ENCODE results near the gene MPPED2.

The MPPED2 gene

DNA sequence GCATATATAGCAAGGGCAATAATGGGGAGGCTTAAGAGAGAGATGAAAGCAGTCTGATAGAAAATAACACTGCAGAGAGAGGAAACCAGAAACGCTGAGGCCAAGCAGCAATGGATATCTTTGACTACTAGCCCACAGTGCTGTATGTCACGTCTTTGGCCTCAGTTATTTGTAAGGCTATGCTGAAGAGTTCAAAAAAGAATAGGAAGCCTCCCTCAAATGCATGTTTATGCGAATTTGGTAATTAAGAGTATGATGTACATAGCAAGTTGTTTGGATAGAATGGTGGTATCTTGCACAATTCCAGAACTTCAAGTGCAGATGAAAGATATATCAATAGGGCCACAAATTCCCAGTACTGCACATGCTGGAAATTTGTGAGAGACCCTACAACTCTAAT is 89.2 kb downstream of the MPPED2 start:
- Histone ChIP-seq H3K4me3 (no peak overlapping the region), H3K27ac (no peak overlapping the region)

DNA sequence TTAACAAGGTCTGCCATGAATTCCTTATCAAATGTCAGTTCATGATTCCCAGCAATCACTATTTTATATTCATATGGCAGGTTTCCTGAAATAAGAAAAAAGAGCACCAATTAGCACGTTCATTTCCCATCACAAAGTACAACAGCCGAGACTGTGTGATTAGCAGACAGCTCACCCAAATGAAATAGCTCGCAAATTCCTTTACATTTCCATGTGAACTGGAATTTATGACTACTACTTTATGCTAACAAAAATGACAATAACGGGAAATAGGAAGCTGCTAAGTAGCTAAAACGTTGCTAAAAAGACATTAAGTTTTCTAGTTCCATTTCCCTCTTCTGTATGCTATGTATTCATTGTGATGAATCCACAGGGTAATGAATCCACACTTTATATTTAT is 90.7 kb downstream of the MPPED2 start:
- H3K4me3 ChIP-seq, result no peak overlapping the region
- no peak overlapping the region for H3K27ac ChIP-seq

DNA sequence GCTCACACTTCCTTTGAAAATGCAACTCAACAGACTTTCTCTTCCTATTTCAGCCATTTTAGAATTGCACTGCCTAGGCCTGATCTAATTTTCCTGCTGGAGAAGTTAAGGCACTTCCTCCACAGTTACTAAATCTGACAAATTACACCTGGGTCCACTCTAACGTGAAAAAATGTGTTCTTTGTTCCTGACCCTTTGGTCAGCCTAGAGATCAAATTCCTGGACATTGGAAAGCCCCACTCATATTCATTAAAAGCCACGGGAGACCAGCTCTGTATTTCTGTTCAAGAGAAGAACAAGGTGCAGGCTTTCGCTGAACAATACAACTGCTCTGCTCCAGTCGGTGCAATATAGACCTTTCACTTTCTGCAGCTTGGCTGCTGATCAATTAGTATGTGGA is 96.6 kb downstream of the MPPED2 start:
- no peak overlapping the region for H3K27ac ChIP-seq

DNA sequence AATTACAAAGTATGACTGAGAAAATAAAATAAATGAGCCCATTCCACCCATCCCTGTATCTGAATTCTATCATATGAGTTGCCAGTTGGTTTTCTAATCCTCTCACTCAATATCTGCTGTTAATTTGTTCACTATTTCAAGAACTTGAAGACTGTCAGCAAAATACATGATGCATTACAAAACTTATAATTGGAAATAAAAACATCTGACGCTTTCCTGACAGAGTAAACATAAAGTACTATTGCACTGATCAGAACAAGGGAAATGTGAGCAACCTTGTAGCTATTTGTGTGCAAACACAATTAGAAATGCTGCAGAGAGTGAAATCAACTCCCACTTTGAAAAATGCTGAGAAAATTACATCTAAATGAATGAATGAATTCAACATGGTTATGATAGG is 97.1 kb downstream of the MPPED2 start:
- Histone ChIP-seq H3K27ac (no peak overlapping the region), H3K4me3 (no peak overlapping the region)

More for the DNA sequence above, 96.6 kb downstream of the MPPED2 start:
- no peak overlapping the region for H3K4me3 ChIP-seq

DNA sequence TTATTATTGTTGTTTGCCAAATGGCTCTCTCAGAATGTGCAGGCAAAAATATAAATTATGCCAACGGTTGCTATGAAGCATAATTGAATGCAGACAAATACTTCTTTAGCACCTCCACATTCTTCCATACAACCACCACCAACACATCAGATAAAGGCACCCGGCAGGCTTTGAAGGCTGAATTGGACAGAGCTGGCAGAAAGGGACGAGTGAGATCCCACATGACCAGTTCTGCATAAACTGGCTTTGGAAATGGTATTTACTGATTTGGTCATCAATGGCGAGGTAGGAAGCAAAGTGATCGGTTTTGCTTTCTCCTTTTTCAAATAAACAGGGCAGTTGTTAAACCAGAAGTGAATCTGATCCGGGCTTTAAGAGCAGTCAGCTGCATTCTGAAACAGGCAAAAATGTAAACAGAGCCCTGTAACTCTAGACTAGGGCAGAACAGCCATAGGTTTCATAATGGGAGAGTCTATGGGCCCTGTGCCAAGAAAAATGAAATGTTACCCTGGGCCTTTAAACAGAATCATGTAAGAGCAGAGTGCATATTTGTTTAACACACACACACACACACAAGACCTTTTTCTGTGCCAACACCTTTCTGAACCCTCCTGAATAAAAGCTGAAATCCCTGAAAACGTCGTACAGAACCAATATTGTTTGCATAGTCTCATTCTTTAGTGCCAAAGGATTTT is 97.7 kb downstream of the MPPED2 start:
- peak overlapping the region in 3 of 21 experiments; percentile 13 to 45 (median 19) for H3K27ac ChIP-seq
- no peak overlapping the region for H3K4me3 ChIP-seq

DNA sequence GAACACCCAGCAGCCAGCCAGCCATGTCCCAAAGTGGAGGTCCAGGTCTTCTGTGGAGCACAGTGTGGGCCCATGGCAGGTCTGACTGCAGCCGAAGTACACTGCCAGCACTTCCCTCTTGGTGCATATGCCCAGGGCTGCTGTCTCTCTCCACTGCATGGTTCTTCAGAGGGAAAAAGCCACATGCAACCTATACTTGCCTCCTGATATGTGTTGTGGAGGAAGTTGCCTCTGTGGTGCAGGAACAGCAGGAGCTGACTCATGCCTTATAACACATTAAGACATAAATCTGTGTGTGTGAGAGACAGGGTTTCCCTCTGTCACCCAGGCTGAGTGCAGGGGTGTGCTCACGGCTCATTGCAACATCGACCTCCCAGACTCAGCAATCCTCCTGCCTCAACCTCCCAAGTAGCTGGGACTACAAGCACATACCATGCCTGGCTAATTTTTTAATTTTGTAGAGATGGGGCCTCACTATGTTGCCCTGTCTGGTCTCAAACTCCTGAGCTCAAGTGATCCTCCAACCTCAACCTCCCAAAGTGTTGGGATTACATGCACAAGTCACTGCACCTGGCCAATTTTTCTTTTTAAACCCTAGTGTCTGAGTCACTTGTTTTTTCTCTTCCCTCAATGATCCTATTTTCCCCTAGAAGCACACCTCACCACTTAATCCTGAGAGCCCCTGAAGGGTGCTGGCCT is 98.8 kb downstream of the MPPED2 start:
- H3K27ac ChIP-seq, result no peak overlapping the region
- no peak overlapping the region for H3K4me3 ChIP-seq

DNA sequence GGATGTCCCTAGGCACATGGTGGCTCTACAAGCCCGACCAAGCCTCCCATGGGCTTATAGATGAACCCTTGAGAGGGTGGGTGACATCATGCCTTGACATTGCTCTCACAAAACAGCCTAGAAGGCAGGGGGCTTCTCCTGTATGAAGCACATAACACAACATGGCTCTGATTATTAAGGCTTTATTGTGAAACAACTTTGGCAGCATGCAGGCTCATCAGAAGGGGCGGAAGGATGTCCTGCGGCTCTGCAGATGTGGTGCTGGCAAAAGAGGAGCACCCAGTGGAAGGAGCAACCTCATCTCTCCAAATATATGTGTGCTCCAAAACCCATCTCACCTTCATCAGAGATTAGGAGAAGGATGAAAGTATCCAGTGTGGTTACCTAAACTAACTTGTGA is 100.4 kb downstream of the MPPED2 start:
- Histone ChIP-seq H3K4me3 (no peak overlapping the region), H3K27ac (no peak overlapping the region)

DNA sequence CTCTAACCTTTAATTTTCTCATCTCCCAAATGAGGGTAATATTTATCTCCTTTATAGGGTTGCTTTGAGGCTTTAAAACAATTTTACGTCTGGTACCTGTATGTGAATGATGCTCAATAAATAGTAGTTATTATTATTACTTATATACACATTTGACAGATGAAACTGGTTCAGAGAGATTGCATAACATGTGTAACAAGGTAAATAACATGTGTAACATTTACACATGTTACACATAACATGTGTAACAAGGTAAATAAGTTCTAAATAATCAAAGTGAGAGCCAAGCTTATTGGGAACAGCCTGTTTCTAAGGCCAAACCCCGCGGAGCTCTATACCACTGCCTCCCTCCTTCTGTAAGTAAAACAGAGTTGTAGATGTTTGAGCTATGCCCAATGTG is 100.9 kb downstream of the MPPED2 start:
- no peak overlapping the region for H3K4me3 ChIP-seq
- H3K27ac ChIP-seq, result no peak overlapping the region

DNA sequence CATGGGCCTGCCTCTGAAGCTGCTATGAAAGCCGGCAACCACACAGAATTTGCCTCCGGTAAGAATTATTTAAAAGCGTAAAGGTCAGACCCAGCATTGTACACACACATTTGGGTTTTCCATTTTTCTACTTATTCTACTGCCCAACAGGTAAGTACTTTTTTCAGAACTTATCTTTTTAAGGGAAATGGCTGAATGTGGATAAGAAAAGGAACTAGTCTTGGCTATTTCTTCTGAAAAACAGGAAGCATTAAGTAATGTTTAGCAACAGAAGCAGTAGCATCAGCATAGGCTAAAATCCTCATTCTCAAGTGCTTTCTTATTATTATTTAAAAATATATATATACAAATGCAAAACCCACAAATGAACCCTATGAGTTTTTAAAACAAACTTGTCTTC is 103.1 kb downstream of the MPPED2 start:
- Histone ChIP-seq H3K27ac (no peak overlapping the region), H3K4me3 (no peak overlapping the region)

DNA sequence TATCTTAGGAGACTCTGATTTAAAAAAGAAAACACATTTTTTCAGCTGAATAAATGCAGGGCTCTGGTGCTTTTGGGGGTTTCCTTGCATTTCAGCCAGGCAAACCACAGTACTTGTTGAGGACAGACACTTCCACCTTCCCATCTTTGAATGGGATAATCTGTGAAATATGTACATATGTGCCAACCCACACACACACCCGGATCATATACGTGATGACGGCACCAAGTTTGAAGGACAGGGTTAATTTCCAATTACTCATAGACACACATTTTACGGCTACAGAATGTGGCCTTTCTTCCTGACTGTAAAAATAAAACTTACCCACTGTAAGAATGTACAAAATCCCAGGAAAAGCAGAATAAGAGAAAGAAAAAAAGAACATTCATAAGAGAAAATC is 104.4 kb downstream of the MPPED2 start:
- Histone ChIP-seq H3K4me3 (no peak overlapping the region), H3K27ac (no peak overlapping the region)

DNA sequence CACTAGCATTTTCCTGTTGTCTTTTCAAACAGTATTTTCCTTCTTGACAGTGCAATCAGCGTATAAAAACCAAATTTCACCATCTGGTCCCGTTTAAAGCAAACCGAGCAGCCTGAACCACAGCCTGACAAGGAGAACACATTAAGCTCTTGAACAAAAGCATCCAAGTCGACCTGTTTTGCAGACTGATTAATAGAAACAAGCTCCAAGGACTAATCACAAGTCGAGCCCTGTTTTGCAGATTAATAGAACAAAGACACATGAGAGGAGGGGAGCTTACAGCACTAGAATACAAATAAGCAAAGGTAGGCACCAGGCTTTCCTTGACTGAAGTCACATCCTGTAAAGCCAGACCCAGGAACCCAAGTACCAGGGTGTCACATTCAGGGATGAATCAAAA is 104.8 kb downstream of the MPPED2 start:
- H3K4me3 ChIP-seq, result no peak overlapping the region

DNA sequence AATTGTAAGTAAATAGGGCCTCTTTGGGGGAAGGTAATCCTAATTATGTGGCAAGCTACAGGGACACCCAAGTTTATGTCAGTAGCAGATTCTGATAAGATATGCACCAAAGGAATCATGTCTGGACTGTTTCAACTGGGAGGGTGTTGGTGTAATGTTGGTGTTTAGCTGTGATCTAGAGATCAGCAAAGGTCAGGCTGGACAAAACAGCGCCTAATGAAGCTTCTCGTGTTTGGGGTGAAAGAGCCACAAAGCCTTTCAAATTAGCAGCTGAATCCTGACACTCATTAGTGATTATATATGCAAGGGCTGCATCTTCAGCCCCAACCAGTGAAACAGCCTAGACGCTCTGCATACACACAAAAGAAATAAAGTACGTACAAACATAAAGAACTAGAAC is 106.3 kb downstream of the MPPED2 start:
- Histone ChIP-seq H3K4me3 (no peak overlapping the region), H3K27ac (no peak overlapping the region)

More for the DNA sequence above, 104.8 kb downstream of the MPPED2 start:
- no peak overlapping the region for H3K27ac ChIP-seq

DNA sequence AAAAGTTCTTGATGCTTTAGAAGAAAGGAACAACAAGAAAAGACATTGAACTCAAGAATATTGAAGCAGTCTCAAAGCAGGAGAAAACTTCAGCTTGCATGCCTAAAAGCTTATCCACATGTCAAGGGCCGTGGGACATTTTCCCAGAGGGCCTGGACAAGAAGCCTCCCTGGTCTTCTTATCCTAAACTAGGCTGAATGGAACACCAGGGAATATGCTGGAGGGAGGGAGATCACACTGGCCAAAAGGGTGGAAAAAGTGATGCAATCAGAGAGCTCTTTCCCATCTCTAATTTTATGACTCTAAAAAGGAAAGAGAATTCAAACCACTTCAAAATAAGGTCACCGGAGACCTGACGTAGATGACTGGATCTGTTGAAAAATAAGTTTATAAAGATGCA is 107.2 kb downstream of the MPPED2 start:
- Histone ChIP-seq H3K27ac (no peak overlapping the region), H3K4me3 (no peak overlapping the region)

DNA sequence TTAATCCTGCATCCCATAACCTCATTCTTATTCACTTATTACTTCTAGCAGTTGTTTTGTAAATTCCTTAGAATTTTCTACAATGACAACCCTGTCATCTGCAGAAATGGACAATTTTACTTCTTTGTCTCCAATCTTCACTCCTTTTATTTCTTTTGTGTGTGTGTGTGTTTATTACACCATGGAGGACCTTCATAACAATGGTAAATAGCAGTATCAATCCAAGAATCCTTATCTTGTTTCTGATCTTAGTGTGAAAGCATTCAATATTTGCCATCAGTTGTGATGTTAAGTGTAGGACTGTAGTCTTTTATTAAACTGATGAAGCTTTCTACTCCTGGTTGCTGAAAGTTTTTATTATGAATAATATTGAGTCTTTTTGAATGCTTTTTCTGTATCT is 109.1 kb downstream of the MPPED2 start:
- Histone ChIP-seq H3K4me3 (no peak overlapping the region), H3K27ac (no peak overlapping the region)

DNA sequence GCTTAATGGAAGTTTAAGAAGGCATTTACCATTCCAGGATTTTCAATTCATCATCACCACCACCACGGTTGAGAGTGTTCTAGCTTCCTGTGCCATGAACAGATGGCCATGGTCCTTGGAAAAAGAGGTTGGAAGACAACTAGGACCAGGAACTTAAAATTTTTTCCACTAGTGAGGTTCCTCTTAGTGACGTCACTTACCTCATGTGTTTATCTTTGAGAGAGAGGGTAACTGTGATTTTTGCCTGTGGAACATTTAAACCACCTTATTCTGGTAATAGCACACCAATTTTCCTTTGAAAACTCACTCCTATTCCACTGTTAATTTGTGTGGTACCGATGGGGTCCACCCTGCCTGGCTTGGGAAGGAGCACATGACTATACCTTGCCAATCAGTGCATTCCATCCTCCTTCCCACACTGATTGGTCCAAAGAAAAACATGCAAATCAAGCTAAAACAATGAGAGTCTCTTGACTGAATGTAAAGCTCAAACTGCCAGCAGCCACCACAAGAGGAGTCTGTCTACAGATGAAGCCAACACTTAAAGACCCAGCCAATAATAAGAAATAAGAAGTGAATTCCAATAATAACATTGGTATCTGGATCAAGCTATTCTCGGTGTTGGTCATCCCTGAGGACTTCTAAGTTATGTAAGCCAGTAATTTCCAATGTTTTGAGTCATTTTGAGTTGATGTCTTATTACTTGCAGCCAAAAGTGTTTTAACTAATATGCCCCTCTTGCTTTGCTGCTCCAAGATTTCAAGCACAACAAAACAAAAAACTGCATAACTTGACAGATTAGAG is 111.8 kb downstream of the MPPED2 start:
- Histone ChIP-seq H3K27ac (peak overlapping the region in 1 of 21 experiments; percentile 10), H3K4me3 (no peak overlapping the region)

DNA sequence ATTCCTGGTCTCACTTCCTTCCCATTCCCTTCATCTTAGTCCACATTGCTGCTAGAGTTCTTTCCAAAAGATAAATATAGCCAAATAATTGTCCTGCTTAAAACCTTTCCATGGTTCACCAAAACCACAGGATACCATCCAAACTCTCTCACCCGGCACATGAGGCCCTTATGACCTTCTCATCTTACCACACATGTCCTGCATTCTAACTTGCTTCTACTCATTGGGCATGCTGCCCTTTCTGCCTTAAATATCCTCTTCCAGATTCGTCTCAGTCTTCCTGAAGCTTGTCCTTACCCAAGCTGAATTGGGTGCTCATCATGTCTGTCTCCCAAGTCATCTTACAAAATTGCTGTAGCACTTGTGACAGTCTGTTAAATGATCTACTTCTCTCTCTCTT is 114.9 kb downstream of the MPPED2 start:
- no peak overlapping the region for H3K27ac ChIP-seq
- no peak overlapping the region for H3K4me3 ChIP-seq

DNA sequence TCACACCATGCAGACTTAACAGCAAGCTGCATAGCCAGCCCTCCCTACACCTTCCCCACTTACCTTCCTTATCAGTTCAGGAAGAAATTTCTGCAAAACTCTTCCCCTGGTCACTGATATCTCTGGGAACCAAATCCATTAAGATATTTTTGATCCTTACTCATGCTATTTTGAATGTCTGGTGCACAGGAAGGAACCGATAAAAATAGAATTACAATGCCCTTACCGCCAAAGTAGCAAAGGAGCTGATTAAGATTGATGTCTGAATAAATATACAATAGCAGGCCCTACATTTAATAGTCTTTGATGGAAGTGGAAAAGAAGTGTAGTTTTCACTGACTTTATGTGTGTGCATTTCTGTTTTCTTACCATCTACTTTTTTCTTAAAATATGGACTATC is 117.3 kb downstream of the MPPED2 start:
- Histone ChIP-seq H3K4me3 (no peak overlapping the region), H3K27ac (no peak overlapping the region)

DNA sequence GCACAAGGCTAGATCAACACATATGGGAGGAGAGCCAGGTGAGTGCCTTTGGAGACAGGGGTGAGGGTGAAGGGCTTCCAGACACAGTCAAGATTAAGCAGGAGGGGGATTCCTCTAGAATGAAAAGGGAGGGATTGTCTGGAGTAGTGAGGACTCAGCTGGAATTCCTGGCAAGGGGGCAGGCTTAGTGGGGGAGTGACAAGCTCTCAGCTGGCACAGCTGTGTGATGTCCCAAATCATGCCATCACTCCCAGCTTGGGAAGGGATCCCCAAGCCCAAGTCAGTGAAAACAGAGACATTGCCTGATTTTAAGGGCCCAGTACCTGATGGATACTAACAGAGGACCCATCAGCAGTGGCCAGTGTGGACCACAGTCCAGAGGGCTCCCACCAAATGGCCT is 119.0 kb downstream of the MPPED2 start:
- no peak overlapping the region for H3K4me3 ChIP-seq
- H3K27ac ChIP-seq, result no peak overlapping the region

DNA sequence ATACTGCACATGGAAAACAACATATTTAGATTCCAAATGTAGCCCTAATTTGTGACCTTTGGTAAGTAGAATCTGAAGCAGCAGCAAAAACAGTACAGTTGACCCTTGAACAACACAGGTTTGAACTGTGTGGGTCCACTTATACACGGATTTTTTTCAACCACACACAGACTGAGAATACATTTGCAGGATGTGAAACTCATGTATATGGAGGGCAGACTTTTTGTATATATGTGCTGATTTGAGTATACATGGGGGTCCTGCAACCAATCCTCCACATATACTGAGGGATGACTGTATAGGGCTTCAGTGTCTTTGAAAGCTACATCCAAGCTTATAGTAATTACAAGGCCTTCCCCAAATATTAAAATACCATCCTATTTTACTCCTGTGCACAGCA is 120.5 kb downstream of the MPPED2 start:
- H3K27ac ChIP-seq, result no peak overlapping the region
- H3K4me3 ChIP-seq, result no peak overlapping the region

DNA sequence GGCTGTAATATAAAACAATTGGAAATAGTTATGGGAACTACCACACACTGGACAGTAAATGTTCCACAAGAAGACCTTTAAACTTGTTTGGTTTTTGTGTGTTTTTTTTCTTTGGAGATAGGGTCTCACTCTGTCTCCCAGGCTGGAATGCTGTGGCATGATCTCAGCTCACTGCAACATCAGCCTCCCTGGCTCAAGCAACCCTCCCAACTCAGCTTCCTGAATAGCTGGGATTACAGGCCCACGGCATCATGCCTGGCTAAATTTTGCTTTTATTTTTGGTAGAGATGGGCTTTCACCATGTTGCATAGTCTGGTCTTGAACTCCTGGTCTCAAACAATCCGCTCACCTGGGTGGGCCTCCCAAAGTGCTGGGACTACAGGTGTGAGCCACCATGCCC is 121.0 kb downstream of the MPPED2 start:
- Histone ChIP-seq H3K4me3 (no peak overlapping the region), H3K27ac (no peak overlapping the region)

DNA sequence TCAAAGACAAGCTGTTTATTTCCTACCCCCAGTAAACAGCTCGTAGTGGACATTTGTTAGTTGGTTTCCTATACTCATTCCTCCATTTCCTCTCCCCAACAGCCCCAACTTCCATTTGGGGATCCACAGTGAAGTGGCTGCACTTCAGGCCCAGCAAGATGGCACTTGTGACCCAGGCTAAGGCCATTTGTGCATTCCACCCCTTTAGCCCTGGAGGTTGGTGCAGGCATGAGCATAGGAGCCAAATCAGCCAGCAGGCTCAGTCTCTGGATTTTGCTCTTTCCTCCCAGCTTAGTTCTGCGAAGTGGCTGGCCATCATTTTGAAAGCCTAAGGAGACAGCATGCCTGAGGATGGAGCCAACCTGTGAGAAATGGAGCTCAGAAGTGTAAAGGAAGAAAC is 122.9 kb downstream of the MPPED2 start:
- no peak overlapping the region for H3K27ac ChIP-seq
- no peak overlapping the region for H3K4me3 ChIP-seq
